Measurements from ENCODE around the gene LRMDA. TPM values are rescaled to one million over a fixed set of nuclear protein-coding genes. Genes with fewer than 3 reads are reported as not detected.

The LRMDA gene
- total RNA-seq, 1 donor from 2014 or later: 29.9 TPM

GRCh38 chr10:76540331-76540730, 1108.9 kb downstream of the LRMDA start:
- intact Hi-C loops (cut with DNase I): no loop called here
- ATAC-seq: no peak
- Histone ChIP-seq H3K27ac (no peak overlapping the region), H3K36me3 (no peaks in the 10 kb centered on the region), H3K4me3 (no peak overlapping the region), H3K27me3 (ENCODE audit: low read depth) (no peaks in the 10 kb centered on the region), H3K4me1 (no peaks in the 10 kb centered on the region), H3K9me3 (no peaks in the 10 kb centered on the region)
- DNase-seq: no peak
- TF ChIP-seq CTCF (IDR thresholded peaks at IDR 0.05): no peak

- Histone ChIP-seq H3K27me3 (ENCODE audit: low read depth) (no peaks in the 10 kb centered on the region), H3K4me3 (no peak overlapping the region), H3K9me3 (no peaks in the 10 kb centered on the region), H3K36me3 (no peaks in the 10 kb centered on the region), H3K27ac (no peak overlapping the region), H3K4me1 (no peaks in the 10 kb centered on the region)
- intact Hi-C loops (cut with DNase I): no loop called here
- TF ChIP-seq CTCF (IDR thresholded peaks at IDR 0.05): no peak
- DNase-seq (no peak), ATAC-seq (no peak)
Measured at GRCh38 chr10:76540786-76541185, 1109.4 kb downstream of the LRMDA start.

GRCh38 chr10:76541852-76542251, 1110.4 kb downstream of the LRMDA start:
- Histone ChIP-seq H3K4me3 (no peak overlapping the region), H3K36me3 (no peaks in the 10 kb centered on the region), H3K4me1 (no peaks in the 10 kb centered on the region), H3K27me3 (ENCODE audit: low read depth) (no peaks in the 10 kb centered on the region), H3K27ac (no peak overlapping the region), H3K9me3 (no peaks in the 10 kb centered on the region)
- ATAC-seq (no peak), DNase-seq (no peak)
- TF ChIP-seq CTCF (IDR thresholded peaks at IDR 0.05): no peak
- intact Hi-C loops (cut with DNase I): no loop called here

GRCh38 chr10:76542307-76542930, 1111.0 kb downstream of the LRMDA start:
- no peaks in the 10 kb centered on the region for H3K36me3 ChIP-seq
- no peaks in the 10 kb centered on the region for H3K9me3 ChIP-seq
- TF ChIP-seq CTCF (IDR thresholded peaks at IDR 0.05): no peak
- DNase-seq (no peak), ATAC-seq (no peak)
- H3K27me3 ChIP-seq (ENCODE audit: low read depth): no peaks in the 10 kb centered on the region
- H3K27ac ChIP-seq: no peak overlapping the region
- H3K4me3 ChIP-seq: no peak overlapping the region
- intact Hi-C loops (cut with DNase I): no loop called here
- H3K4me1 ChIP-seq: peaks cover 4% of the 10 kb centered on the region

- ATAC-seq (no peak), DNase-seq (no peak)
- H3K9me3 ChIP-seq: no peaks in the 10 kb centered on the region
- no peak overlapping the region for H3K27ac ChIP-seq
- peaks cover 8% of the 10 kb centered on the region for H3K4me1 ChIP-seq
- H3K27me3 ChIP-seq (ENCODE audit: low read depth): no peaks in the 10 kb centered on the region
- intact Hi-C loops (cut with DNase I): no loop called here
- no peak overlapping the region for H3K4me3 ChIP-seq
- H3K36me3 ChIP-seq: no peaks in the 10 kb centered on the region
- no peak for TF ChIP-seq CTCF (IDR thresholded peaks at IDR 0.05)
Measured at GRCh38 chr10:76543655-76544054, 1112.2 kb downstream of the LRMDA start.
